ENCODE measurements around the gene TCF21.

DNA sequence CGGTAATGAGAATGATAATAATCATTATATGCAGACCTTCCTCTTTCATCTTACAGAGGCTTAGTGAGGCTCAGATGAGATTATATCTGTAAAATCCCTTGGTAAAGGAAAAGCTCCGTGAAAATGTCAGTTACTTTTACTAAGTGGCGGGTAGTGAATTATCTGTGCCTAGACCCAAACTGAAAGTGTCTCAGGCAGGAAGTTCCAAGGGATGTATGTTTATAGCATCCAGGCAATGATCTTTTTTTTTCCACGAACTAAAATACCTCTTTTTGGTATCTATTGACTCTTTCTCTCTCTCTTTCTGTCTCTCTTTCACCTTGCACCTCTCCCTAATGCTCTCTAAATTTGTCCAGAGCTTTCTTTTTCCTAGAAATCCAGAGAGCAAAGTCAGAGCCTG lies 5.0 kb downstream of the TCF21 start:
- TF ChIP-seq, protein P1, sequence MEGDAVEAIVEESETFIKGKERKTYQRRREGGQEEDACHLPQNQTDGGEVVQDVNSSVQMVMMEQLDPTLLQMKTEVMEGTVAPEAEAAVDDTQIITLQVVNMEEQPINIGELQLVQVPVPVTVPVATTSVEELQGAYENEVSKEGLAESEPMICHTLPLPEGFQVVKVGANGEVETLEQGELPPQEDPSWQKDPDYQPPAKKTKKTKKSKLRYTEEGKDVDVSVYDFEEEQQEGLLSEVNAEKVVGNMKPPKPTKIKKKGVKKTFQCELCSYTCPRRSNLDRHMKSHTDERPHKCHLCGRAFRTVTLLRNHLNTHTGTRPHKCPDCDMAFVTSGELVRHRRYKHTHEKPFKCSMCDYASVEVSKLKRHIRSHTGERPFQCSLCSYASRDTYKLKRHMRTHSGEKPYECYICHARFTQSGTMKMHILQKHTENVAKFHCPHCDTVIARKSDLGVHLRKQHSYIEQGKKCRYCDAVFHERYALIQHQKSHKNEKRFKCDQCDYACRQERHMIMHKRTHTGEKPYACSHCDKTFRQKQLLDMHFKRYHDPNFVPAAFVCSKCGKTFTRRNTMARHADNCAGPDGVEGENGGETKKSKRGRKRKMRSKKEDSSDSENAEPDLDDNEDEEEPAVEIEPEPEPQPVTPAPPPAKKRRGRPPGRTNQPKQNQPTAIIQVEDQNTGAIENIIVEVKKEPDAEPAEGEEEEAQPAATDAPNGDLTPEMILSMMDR (conservative IDR thresholded peaks at IDR 0.05; ENCODE audit: low read length): no peak
- no peak for TF ChIP-seq EZH2phosphoT487 (IDR thresholded peaks at IDR 0.05; ENCODE audit: borderline replicate concordance)
